NCI-H128 (cell line): ENCODE measurements around the gene CDH4.

Experiments used
- DNase-seq: peaks from one replicate; lab custom pipeline; 2025; ENCODE audit not compliant: unreplicated experiment; lab: John Stamatoyannopoulos, UW

Gene CDH4

DNA sequence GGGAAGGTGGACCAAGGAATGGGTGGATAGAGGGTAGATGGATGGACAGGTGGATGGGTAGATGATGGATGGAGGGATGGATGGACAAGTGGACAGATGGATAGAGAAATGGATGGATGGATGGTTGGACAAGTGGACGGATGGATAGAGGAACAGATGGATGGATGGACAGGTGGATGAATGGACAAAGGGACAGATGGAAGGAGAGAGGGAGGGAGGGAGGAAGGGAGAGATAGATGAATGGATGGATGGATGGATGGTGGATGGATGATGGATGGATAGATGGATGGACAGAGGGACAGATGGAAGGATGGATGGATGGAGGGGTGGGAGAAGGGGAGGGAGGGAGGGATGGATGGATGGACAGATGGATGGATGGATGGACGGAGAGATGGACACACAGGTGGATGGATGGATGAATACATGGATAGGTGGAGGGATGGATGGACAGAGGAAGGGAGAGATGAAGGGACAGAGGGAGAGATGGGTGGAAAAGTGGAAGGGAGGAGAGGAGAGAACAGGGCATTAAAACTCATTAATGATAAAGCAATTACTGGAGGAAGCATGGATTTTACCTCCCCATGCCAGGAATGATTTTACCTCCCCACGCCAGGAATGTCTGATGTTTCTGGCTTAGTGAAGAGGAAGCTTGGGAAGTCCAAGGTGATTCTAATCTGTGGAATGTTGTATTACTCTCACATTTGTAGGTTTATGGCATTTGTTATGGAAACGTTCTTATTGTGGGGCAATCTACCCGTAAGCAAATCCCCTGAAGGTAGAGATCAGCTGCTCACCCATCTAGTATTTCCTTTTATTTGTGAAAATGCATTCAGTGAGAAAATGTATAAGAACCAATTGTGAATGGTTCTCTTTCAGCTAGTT, 430.3 kb downstream of the CDH4 start:
- no peak for DNase-seq

DNA sequence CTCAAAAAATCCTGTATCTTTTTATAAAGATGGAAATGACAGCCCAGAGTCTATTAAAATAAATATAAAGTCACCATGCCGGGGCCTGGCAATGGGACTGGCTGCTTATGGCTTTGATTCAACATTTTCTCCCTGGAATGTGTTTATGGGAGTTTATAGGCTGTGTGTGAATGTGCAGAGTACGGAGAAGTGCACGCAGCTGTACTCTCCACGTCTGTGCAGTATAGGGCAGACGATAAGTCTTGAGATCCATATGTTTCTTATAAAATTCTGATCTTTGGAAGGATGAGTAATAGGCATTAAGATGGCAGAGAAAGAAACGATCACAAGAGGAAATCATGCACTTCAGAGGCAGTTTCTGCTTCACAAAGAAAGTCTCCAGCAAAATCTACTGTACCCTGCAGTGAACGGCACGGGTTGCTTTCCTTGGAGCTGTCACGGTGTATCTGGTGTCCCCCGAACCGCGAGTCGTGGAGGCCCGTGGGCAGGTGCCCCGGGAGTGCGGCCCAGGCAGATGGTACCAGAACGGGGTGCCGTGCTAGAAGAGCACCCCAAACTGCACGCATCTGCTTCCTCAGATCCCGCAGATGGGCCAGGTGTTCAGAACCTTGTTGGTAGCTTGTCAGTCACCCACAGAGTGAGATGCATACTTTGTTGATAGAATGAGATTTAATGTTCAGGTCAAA, 431.1 kb downstream of the CDH4 start:
- DNase-seq = no peak

DNA sequence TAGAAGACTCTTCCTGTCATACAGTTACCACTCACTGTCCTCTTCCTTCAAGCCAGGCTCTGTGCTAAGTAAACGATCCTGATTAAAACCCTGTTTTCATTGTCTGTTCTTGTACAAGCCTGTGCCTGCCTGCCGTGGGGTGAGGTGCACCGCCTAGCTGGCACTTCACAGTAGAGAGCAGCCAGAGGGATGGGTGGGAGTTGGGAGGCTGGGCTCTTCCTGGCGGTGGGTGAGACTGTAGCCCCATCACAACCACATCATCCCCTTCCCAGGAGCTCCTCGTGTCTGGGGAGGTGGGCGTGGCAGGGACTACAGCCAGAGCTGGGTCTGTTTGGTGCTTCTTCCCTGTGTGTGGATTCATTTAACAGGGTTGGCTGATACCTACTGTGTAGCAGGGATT, 431.7 kb downstream of the CDH4 start:
- DNase-seq = peak; percentile 37

DNA sequence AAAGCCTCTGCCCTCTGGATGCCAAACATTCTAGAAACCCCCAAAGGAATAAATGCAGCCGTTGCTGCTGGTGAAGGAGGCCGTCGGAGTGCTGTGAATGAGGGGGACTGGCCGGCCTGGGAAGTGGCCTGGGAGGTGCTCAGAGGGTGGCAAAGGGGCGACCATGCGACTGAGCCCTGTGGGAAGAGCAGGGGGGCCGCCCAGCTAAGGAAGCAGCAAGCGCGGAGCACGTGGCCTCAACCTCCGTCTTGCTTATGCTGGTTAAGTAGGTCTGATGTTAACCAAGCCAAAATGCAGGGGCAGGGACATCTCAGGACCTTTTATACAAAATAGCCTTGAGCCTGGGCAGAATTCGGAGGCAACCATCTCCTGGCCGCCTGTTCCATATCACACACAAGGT, 432.1 kb downstream of the CDH4 start:
- no peak for DNase-seq

DNA sequence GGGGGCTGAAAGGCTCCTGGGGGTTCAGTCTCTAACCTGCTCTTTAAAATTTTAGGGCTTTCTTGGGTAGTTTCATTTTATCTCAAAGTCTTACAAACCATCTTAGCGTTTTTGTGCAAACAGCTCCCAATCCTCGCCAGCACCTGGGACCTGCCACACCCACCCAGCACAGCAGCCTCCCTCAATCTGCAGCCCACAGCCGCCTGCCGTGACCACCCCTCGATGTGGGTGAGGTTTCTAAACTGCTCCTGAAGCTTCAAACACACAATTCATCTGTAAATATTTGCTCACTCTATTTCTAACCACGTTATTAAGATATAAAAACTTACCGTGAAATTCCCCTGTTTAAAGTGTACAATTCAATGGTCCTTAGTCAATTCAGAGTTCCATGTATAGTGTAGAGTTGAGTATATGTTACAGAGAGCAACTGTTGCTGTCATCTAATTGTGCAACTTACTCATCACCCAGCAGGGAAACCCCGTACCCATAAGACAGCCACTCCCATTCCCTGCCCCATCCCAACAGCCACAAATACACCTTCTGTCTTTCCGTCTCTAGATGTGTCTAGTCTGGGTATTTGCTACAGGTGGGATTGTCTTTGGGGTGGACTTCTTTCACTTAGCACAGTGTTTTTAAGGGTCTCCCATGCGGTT, 432.6 kb downstream of the CDH4 start:
- DNase-seq = no peak

DNA sequence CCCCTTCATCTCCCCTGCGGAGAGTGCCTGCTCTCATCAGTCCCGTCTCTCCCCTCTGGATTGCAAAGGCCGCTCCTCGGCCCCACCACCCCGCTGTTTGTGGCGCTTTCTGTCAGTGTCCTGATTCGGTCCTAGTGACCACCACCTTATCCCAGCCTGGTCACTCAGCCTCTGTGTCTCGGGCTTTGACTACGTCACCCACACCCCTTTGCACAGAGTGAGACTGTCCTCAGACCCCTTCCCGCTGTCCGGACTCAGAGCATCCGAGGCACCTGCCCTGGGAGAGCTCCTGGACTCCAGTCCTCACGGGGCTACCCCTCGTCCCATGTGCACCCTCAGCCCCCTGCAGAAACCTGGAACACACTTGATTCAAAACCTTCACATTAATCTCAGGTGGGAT, 433.4 kb downstream of the CDH4 start:
- DNase-seq = no peak

DNA sequence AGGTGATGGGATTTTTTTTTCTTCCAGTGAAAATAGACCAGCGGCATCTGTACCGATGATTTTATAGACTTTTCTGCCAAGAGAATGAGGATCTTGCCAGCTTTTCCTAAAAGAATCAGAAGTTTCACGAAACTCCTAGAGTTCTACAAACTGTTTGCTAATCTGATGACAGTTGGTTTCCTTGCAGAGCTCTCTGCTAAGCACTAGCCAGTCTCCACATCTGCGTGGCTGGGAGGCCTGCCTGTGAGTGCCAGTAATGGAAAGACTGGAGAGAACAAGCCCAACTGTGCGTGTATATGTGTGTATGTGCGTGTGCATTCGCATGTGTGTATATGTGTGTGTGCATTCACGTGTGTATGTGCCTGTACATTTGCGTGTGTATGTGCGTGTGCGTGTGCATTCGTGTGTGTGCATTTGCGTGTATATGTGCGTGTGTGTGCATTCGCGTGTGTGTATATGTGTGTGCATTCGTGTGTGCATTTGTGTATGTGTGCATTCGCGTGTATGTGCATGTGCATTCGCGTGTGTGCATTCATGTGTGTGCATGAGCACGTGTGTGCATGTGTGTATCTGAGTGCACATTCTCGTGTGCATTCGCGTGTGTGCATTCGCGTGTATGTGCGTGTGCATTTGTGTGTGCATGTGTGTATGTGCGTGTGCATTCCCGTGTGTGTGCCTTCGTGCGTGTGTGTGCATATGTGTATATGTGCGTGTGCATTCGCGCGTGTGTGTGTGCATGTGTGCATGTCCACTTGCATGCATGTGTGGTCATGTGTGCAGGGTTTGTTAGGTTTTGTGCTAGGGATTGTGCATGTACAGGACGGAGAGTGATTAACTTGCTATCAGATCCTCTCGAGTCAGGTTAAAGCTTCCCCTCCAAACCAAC, 434.2 kb downstream of the CDH4 start:
- no peak for DNase-seq

DNA sequence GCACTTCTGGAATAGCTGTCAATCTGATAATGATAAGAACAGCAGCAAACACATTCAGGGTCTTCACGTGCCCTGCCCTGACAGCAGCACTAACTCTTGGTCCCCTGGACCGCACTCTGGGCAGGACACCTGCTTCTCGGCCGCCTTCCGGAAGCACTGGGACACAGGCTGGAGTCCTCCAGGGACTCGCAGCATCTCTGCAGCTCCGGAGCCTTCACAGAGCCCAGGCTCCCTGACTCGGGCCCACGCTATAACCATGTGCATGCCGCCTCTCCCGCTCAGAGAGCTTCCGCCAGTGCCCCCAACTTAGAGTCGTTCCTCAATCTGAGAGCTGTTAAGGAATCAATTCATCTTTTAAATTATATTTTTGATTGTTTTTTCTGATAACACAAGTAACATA, 436.4 kb downstream of the CDH4 start:
- DNase-seq = no peak

DNA sequence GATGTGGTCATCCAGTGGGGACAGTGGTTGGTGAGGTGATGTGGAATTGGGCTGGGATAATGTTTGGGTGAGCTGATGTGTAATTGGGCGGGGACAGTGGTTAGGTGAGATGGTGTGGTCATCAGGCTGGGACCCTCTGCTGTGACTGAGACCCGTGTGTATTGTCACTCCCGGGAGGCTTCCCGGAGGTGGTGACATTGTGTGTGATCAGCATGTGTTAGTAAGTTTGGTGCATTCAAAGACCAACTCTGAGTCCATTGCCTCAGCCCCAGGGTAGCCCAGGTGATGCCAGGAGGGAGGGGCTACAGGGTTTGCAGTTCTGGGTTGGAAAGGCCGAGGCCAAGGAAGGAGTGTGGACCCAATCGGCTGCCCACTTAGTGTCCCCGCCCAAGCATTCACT, 438.1 kb downstream of the CDH4 start:
- no peak for DNase-seq

DNA sequence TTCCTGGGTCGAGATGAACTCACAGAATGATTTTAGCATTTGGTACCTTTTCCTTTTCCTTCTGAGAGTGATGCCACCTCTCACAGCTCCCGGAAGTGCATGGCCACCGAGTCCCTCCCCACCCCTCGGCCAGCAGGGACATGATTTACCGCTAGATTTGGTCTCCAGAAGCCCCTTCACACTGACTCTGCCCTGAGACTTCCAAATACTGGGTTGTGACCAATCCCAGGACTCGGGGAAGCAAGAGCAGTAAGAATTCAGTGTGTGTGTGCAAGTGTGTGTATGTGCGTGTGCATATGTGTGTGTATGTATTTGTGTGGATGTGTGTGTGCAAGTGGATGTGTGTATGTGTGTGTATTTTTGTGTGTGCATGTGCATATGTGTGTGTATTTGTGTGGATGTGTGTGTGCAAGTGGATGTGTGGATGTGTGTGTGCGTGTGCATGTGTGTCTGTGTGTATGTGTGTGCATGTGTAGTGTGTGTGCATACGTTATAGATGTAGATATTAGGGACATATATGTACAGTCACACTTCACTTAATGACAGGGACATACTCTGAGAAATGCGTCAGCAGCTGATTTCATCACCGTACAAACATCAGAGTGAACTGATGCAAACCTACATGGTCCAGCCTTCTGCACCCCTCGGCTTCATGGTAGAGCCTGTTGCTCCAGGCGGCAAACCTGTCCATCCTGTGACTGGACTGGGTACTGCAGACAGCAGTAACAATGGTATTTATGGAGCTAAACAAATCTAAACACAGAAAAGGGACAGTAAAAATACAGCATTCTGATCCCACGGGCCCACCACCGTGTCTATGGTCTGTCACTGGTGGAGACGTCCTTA, 439.2 kb downstream of the CDH4 start:
- DNase-seq = no peak

DNA sequence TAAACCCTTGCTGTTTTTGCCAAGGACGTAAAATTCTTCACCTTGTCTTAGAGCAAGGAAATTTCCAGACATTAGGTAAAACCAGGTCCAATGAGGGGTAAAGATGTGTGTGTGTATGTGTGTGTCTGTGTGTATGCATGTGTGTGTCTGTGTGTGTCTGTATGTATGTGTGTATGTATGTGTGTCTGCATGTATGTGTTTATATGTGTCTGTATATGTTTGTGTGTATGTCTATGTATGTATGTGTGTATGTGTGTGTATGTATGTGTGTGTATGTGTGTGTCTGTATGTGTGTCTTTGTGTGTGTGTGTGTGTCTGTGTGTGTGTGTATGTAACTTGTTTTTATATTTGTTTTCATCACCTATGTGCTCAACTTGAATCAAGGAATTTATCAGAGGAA, 439.9 kb downstream of the CDH4 start:
- no peak for DNase-seq

DNA sequence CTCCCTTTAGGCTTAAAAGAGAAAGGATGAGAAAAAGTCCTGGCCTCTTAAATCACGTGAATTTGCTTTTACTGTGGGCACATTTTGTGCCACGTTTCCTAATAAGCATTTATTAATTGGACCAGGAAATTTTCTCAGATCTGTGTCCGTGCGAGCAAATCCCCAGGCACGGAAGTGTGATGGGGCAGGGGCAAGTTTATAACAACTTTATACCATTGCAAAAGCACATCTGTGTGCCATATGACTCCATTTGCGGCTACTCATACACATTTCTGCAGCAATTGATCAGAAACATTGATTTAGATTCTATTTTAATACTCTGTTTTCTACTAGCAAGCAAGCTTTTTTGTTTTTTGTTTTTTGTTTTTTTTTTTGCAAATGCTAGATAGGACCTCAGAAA, 440.4 kb downstream of the CDH4 start:
- DNase-seq = no peak

DNA sequence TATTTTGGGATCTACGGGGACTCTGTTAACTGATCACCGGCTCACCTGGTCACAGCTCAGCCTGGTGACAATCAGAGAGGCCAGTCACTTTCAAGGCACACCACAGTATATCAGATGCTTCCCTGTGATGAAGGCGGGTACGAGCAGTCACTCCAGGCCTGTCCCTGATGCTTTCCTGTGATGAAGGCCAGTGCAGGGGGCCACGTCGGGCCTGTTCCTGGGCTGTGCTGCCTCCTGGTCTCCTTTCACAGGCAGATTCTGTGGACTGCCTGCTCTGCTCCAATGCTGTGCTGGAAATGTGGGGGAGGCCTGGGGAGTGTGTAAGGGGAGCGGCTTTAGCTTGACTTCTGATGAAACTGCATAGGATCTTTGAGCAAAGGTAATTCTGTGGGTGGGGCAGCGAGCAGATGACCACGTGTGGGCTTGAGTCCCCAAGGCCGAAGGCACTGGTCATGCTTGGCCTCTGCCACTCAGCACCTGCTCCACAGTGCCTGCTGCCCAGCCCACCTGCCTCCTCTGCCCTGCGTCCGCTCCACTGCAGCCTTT, 441.1 kb downstream of the CDH4 start:
- no peak for DNase-seq

DNA sequence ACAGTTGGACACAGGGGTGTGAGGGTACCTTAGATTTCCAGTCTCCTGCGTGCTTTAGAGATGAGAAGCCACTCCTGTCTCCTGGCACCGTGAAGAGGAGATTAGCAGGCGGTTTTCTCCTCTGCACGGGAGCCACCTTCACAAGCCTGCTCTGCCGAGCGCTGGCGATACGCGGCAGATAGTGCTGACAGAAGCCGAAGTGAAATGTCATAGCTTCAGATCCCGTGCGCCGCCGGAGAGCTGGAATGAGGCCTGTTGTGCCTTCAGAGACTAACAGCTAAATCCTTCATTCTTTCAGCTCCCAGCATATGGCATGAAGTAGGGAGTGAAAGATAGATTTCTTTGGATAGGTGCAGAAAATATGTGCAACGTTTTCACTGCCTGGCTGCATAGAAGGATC, 442.6 kb downstream of the CDH4 start:
- DNase-seq = no peak

DNA sequence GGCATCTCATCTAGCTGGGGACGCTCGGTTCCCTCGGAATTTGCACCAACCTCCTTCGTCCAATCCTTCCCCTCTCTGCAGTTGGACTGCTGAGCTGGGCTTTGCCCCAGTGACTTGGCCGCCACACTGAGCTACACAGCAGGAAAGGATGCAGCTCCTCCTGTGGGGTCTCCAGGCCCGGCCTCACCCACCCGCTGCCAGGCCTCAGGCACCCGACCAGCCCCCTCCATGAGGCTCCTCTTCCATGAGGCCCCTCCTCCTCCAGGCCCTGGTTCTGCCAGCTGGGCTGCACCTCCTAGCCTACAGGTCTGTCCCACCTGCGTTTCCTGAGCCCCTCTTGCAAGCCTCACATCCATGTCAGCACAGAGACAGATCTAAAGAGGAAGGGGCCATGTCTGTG, 443.7 kb downstream of the CDH4 start:
- DNase-seq = no peak

DNA sequence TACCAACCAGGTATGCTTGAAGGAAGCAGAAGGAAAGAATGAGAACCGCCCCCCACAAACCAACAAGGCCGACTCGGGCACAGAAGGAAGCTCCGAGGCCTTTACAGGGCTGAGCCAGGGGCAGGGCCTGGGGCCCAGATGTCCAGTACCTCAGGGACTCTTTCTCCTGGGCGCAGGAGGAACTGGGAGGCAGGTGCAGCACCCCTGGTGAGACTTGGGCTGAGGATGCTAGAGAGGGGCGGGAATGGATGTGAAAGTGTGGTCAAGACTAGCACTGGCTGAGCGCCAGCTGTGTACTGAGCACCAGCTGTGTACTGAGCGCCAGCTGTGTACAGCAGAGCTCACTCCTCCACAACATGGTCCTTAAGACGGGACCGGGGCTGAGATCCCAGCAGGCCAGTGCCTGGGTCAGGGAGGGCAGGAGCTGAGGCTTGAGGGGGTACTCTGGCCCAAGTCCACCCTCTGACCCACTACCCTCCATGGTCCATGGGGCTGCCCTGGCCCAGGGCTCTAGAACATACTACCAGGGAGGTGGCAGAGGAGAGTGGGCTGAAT, 444.2 kb downstream of the CDH4 start:
- DNase-seq = no peak

DNA sequence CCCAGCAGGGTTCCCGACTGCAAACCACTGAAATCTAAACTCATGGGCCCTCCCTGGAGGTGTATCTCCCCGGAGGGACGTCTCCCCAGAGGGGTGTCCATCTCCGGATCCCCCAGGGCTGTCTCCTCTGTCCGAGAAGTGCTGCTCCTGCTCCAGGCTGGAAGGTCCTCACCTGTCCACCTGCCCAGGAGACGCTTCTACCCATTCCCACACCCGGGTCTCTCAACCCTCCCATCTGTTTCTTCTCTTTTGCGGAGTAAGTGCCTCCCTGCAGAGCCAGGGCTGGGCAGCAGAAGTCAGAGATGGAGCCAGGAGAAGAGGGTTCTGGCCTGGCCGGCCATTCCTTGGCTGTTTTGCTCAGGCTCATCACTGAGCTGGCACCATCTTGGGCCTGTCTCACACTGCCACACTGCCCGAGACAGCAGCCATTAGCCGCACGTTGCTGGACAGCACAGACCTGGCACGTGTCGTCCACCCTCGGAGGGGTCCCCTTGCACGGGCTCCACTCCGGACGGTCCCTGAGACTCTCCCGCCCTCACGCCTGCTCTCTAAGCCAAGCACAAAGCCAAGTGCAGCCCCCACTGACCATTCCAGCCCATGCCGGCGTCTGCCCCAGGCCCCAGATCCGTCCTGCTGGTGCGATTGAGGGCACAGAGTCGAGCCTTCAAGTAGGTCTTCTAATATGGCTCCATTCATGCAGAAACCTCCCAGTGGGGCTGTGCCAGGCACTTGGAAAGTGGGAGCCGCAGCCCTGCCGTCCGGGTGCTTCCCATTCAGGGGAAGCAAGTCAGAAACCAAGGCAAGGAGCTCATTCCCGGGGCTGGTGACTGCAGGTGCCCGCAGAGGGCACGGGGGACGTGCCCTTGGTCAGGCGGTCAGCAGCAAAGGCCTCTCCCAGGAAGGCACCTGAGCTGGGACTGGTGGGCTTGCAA, 445.9 kb downstream of the CDH4 start:
- DNase-seq = no peak
